ENCODE measurements around the gene ANTKMT. TPM values are rescaled to one million over a fixed set of nuclear protein-coding genes. Genes with fewer than 3 reads are reported as not detected.

Gene ANTKMT
- total RNA-seq, 1 donor from 2014 or later, result 111 TPM

DNA sequence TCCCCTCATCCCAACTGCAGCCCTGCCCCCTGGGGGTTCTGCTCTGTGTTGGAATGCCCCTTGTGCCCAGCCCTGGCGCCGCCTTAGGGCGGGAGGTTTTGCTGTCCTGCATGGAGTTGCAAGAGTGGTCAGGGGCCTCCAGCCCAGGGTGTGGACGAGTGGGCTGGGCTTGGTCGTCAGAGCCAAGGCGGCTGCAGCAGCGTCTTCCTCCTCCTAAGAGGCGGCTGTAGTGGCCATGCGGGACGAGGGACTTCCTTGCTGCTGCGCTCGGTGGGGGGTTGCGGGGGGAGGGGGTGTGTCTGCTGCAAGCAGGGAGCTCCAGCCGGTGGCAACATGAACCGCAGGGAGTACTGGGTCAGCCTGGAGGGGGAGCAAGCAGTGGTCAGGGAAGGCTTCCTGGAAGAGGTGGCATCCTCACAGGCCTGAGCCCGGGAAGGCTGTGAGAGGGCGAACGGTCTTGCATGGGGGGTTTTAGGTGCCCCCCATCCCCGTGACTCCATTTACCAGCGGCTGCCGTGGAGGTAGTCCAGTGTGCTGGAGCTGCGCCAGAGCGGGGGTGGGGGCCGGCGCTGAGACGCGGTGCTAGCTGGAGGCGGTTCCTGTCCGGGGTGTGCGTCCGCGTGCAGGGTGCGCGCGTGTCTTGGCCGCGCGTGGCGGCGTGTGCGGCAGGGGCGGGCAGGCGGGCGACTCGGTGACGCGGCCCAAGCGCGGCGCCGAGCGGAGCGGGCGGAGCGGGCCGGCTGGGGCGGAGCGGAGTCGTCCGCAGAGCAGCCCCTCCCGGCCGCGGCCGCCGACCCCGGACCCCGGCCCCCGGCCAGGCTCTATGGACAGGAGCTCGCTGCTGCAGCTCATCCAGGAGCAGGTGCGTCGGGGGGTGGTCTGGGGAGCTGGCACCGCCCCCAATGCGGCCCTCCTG, 45.7 kb upstream of the ANTKMT start, which contains the start of gene RHBDL1:
Gene RHBDL1, plus strand, starts transcription at position 704 of the 916 bp plus-strand sequence. Its CDS starts 120 bp downstream, at position 824.
- TF ChIP-seq, protein P1, sequence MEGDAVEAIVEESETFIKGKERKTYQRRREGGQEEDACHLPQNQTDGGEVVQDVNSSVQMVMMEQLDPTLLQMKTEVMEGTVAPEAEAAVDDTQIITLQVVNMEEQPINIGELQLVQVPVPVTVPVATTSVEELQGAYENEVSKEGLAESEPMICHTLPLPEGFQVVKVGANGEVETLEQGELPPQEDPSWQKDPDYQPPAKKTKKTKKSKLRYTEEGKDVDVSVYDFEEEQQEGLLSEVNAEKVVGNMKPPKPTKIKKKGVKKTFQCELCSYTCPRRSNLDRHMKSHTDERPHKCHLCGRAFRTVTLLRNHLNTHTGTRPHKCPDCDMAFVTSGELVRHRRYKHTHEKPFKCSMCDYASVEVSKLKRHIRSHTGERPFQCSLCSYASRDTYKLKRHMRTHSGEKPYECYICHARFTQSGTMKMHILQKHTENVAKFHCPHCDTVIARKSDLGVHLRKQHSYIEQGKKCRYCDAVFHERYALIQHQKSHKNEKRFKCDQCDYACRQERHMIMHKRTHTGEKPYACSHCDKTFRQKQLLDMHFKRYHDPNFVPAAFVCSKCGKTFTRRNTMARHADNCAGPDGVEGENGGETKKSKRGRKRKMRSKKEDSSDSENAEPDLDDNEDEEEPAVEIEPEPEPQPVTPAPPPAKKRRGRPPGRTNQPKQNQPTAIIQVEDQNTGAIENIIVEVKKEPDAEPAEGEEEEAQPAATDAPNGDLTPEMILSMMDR (conservative IDR thresholded peaks at IDR 0.05; ENCODE audit: low read depth, low read length), result no peak
- H3K4me3 ChIP-seq (ENCODE audit: low read depth, low read length), result peak within 1 kb of the TSS; percentile 57
- DNase-seq (ENCODE audit: low read depth), result no peak

DNA sequence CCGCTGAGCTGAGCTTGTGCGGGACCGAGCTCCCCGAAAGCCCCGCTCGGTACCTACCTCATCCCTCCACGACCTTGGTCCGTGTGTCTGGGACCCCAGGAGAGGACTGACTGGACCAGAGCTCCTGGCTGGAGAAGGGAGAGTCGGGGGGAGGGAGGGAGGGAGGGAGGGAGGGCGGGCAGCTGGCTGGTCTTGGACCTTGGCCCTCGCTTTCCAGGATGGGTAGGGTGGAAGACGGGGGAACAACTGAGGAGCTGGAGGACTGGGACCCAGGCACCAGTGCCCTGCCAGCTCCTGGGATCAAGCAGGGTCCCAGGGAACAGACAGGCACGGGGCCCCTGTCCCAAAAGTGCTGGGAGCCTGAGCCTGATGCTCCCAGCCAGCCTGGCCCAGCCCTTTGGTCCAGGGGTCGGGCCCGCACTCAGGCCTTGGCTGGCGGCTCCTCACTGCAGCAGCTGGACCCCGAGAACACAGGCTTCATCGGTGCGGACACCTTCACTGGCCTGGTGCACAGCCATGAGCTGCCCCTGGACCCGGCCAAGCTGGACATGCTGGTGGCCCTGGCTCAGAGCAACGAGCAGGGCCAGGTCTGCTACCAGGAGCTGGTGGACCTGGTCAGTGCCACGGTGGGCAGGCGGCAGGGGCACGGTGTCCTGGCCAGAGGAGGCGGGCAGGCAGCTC, 44.9 kb upstream of the ANTKMT start:
- TF ChIP-seq, protein P1 (conservative IDR thresholded peaks at IDR 0.05; ENCODE audit: low read depth, low read length), result no peak
- H3K4me3 ChIP-seq (ENCODE audit: low read depth, low read length), result peak overlapping the region; percentile 57
- no peak for DNase-seq (ENCODE audit: low read depth)

DNA sequence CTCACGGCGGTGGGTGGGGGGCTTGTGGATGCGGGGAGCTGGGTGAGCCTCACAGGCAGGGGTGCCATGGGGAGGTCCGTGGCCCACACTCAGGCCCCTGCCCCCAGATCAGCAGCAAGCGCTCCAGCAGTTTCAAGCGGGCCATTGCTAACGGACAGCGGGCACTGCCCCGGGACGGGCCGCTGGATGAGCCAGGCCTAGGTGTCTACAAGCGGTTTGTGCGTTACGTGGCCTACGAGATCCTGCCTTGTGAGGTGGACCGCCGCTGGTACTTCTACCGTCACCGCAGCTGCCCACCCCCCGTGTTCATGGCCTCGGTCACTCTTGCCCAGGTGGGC, 44.4 kb upstream of the ANTKMT start:
- TF ChIP-seq, protein P1 (conservative IDR thresholded peaks at IDR 0.05; ENCODE audit: low read depth, low read length), result no peak
- DNase-seq (ENCODE audit: low read depth), result no peak
- no peak overlapping the region for H3K4me3 ChIP-seq (ENCODE audit: low read depth, low read length)

DNA sequence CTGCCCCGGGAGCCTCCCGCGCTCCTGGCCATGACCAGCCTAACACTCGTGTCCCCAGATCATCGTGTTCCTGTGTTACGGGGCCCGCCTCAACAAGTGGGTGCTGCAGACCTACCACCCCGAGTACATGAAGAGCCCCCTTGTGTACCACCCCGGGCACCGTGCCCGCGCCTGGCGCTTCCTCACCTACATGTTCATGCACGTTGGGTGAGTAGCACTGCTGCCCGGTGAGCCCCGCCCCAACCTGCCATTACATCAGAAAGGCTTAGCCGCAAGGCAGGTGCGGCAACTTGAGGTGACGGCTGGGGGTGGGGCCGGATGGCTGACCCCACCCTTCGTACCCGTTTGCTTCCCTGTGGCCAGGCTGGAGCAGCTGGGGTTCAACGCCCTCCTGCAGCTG, 44.0 kb upstream of the ANTKMT start:
- TF ChIP-seq, protein P1 (conservative IDR thresholded peaks at IDR 0.05; ENCODE audit: low read depth, low read length), result no peak
- no peak overlapping the region for H3K4me3 ChIP-seq (ENCODE audit: low read depth, low read length)
- DNase-seq (ENCODE audit: low read depth), result no peak

DNA sequence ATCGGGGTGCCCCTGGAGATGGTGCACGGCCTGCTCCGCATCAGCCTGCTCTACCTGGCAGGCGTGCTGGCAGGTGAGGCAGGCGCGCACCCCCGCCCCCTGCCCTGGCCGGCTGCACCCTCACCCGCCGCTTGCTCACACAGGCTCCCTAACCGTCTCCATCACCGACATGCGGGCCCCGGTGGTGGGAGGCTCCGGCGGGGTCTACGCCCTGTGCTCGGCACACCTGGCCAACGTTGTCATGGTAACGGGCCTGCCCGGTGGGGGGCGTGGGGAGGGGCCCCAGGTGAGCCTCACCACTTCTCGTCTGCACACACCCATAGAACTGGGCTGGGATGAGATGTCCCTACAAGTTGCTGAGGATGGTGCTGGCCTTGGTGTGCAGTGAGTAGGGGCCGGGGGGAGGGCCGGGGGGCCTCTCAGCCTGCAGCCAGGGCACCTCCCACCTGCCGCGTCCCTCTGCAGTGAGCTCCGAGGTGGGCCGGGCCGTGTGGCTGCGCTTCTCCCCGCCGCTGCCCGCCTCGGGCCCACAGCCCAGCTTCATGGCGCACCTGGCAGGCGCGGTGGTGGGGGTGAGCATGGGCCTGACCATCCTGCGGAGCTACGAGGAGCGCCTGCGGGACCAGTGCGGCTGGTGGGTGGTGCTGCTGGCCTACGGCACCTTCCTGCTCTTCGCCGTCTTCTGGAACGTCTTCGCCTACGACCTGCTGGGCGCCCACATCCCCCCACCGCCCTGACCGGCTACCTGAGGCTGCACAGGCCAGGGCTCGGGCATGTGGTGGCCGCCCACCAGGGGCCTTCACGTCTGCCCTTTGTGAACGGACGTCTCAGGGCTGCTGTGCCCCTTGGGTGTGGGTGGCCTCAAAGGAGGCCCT, 43.4 kb upstream of the ANTKMT start:
- H3K4me3 ChIP-seq (ENCODE audit: low read depth, low read length), result no peak overlapping the region
- TF ChIP-seq, protein P1 (conservative IDR thresholded peaks at IDR 0.05; ENCODE audit: low read depth, low read length), result no peak
- DNase-seq (ENCODE audit: low read depth), result no peak

DNA sequence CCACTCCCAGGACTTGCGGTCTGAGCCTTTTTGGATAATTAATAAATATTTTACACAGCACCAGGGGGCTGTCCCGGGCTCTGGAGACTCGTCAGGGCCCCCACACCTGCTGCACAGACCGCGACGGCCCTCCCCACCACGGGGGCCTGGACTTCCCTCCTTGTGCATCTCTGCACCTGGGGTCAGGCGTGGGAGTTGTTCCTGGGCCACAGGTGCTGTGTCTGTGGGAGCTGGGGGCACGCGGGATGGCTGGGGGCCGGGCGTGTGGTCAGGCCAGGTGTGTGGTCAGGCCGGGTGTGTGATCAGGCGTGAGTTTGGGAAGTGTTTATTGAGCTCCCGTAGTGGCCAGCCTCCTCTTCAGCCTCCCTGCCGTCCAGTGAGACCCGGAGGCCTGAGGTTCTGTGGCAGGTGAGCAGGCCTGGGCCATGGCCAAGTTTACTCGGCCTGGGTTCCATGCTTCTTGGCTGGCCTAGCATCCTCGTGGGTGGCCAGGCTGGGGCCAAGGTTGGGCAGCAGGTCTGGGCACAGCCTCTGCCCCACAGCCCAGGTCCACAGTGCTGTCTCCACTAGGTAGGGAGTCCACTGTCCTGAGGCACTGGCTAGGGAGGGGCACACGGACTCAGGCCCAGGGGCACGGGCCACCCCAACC, 42.6 kb upstream of the ANTKMT start:
- no peak overlapping the region for H3K4me3 ChIP-seq (ENCODE audit: low read depth, low read length)
- TF ChIP-seq, protein P1 (conservative IDR thresholded peaks at IDR 0.05; ENCODE audit: low read depth, low read length), result no peak
- no peak for DNase-seq (ENCODE audit: low read depth)

All from epithelial cell of proximal tubule (primary cell).